Keratinocyte (primary cell): ENCODE measurements around the gene FZR1. TPM values are rescaled to one million over a fixed set of nuclear protein-coding genes. Genes with fewer than 3 reads are reported as not detected.

Source experiments
- DNase-seq: peaks from one replicate; pipeline ENCODE4 v3.0.0-alpha.2; 2011; ENCODE audit warnings: low read depth, missing footprints, low spot score
- FAIRE-seq: peaks from 2 replicates; lab custom pipeline; 2011; peaks lifted over from hg19 to GRCh38; lab: Jason Lieb, UNC
- H2AFZ ChIP-seq: 2 replicates; pipeline ENCODE4 v1.6.0; 2012; ENCODE audit warnings: low read length, control low read depth, inconsistent platforms; ENCODE audit not compliant: control insufficient read depth
- H3K27ac ChIP-seq: 2 replicates; pipeline ENCODE4 v1.5.1; 2011; ENCODE audit warnings: low read length; ENCODE audit not compliant: control insufficient read depth, insufficient read depth
- H3K27me3 ChIP-seq: 3 replicates; pipeline ENCODE4 v1.6.0; 2011; ENCODE audit warnings: low read length; ENCODE audit not compliant: control insufficient read depth, insufficient read depth; ENCODE audit errors: extremely low read depth
- H3K36me3 ChIP-seq, 2 experiments: 2 replicates in 1 of 2; 3 replicates in 1 of 2; pipeline ENCODE4 v1.5.1; 2011; ENCODE audit warnings: low read length in 2 of 2, mild to moderate bottlenecking in 1 of 2; ENCODE audit not compliant: control insufficient read depth in 2 of 2, insufficient read depth in 2 of 2; ENCODE audit errors: extremely low read depth in 1 of 2
- H3K4me1 ChIP-seq: 3 replicates; pipeline ENCODE4 v1.5.1; 2011; ENCODE audit warnings: low read length; ENCODE audit not compliant: control insufficient read depth, insufficient read depth; ENCODE audit errors: extremely low read depth
- H3K4me2 ChIP-seq: 3 replicates; pipeline ENCODE4 v1.6.0; 2011; ENCODE audit warnings: low read depth, low read length; ENCODE audit not compliant: control insufficient read depth, insufficient read depth; ENCODE audit errors: extremely low read depth
- H3K4me3 ChIP-seq, 3 experiments: fragments of 200-600 bp in 1 of 3; sonication (generic) in 1 of 3; 2 replicates in 2 of 3; 3 replicates in 1 of 3; pipeline ENCODE4 v1.5.1; 2011 to 2016; ENCODE audit warnings: low read length in 3 of 3, mild to moderate bottlenecking in 3 of 3, control low read depth in 2 of 3, inconsistent platforms in 1 of 3, low read depth in 1 of 3, mixed read lengths in 1 of 3, mixed run types in 1 of 3, moderate library complexity in 1 of 3; ENCODE audit not compliant: control insufficient read depth in 2 of 3, insufficient read depth in 2 of 3; ENCODE audit errors: extremely low read depth in 1 of 3
- H3K79me2 ChIP-seq: 2 replicates; pipeline ENCODE4 v1.6.0; 2012; ENCODE audit warnings: low read length; ENCODE audit not compliant: control insufficient read depth, insufficient read depth
- H3K9ac ChIP-seq: 3 replicates; pipeline ENCODE4 v1.6.0; 2011; ENCODE audit warnings: low read length; ENCODE audit not compliant: control insufficient read depth, insufficient read depth; ENCODE audit errors: extremely low read depth
- H3K9me1 ChIP-seq: 3 replicates; pipeline ENCODE4 v1.6.0; 2011; ENCODE audit warnings: low read length; ENCODE audit not compliant: control insufficient read depth, insufficient read depth; ENCODE audit errors: extremely low read depth
- H3K9me3 ChIP-seq: 2 replicates; pipeline ENCODE4 v1.5.1; 2012; ENCODE audit warnings: low read depth, low read length; ENCODE audit not compliant: control insufficient read depth
- H4K20me1 ChIP-seq: 3 replicates; pipeline ENCODE4 v1.6.0; 2011; ENCODE audit warnings: low read length; ENCODE audit not compliant: control insufficient read depth, insufficient read depth; ENCODE audit errors: extremely low read depth
- EZH2 ChIP-seq: IDR thresholded peaks from one replicate; pipeline ENCODE4 v1.6.1; 2012; ENCODE audit warnings: inconsistent platforms, mild to moderate bottlenecking, low read length, moderate library complexity
- dilution Hi-C: fragments of 300-500 bp; cut with MboI; formaldehyde crosslinking; loops from one replicate; pipeline ENCODE4 v1.7.0; 2020; ENCODE audit warnings: low sequenced_read_pairs; ENCODE audit not compliant: extremely low pct_ligation_motif_present
- polyA plus RNA-seq, 5 experiments: library from polyadenylated mRNA; depleted of rRNA in 3 of 5; stranded (reverse) in 3 of 5; stranded (forward) in 1 of 5; unstranded in 1 of 5; fragments of >200 nt; gene quantifications; 1 replicate in 1 of 5; 2 replicates in 3 of 5; 3 replicates in 1 of 5; pipeline versions ENCODE4 v1.2.1 to v1.2.3, GENCODE V29; 2011 to 2012; ENCODE audit warnings: missing spikeins in 2 of 5, low read depth in 1 of 5, low replicate concordance in 1 of 5
- TF ChIP-seq, protein P1 (sequence below), 3 experiments: IDR thresholded peaks in 1 of 3; conservative IDR thresholded peaks in 1 of 3; optimal IDR thresholded peaks in 1 of 3; 2 replicates in 2 of 3; 3 replicates in 1 of 3; pipeline versions ENCODE3 to v1.5.1; 2011; ENCODE audit warnings: low read length in 3 of 3, mild to moderate bottlenecking in 3 of 3, moderate library complexity in 2 of 3, control low read depth in 1 of 3, inconsistent platforms in 1 of 3; ENCODE audit not compliant: insufficient read depth in 2 of 3; ENCODE audit errors: extremely low read depth in 1 of 3

Gene FZR1
- polyA plus RNA-seq, 1 donor (not counting 4 experiments of a cell fraction or from before 2014, with no cell fraction given): 23.3 TPM

DNA sequence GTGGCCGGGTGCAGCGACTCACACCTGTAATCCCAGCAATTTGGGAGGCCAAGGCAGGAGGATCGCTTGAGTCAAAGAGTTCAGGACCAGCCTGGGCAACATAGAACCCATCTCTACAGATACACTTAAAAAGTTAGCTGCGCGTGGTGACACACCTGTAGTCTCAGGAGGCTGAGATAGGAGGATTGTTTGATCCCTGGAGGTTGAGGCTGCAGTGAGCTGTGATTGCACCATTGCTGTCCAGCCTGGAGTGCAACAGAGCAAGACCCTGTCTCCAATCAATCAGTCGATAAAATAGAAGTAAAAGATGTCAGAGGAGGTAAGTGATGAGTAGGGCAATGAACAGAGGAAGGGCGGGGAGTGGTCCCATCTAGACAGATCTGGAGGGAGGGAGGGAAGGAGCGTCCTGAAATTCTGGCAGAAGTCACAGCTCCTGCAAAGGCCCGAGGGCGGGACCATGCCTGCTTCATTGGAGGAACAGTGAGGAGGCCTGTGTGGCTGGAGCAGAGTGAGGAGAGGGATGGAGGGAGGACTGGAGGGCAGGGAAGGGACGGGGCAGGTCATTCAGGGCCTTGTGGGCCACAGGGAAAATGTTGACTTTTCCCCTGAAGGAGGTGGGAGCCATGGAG, 35.5 kb upstream of the FZR1 start:
- no peak overlapping the region for H3K4me2 ChIP-seq
- no peak for FAIRE-seq
- DNase-seq: no peak
- no peak overlapping the region for H3K4me3 ChIP-seq
- H3K36me3 ChIP-seq: no peaks in the 10 kb centered on the region
- no peak overlapping the region for H3K9ac ChIP-seq
- peaks cover 3% of the 10 kb centered on the region for H4K20me1 ChIP-seq
- H3K27ac ChIP-seq: no peak overlapping the region
- no peaks in the 10 kb centered on the region for H3K4me1 ChIP-seq
- dilution Hi-C loops: no loop called here
- H2AFZ ChIP-seq: no peak overlapping the region
- H3K27me3 ChIP-seq: peaks cover 10% of the 10 kb centered on the region
- H3K9me3 ChIP-seq: peaks cover 2% of the 10 kb centered on the region
- TF ChIP-seq EZH2: no peak
- TF ChIP-seq, protein P1, sequence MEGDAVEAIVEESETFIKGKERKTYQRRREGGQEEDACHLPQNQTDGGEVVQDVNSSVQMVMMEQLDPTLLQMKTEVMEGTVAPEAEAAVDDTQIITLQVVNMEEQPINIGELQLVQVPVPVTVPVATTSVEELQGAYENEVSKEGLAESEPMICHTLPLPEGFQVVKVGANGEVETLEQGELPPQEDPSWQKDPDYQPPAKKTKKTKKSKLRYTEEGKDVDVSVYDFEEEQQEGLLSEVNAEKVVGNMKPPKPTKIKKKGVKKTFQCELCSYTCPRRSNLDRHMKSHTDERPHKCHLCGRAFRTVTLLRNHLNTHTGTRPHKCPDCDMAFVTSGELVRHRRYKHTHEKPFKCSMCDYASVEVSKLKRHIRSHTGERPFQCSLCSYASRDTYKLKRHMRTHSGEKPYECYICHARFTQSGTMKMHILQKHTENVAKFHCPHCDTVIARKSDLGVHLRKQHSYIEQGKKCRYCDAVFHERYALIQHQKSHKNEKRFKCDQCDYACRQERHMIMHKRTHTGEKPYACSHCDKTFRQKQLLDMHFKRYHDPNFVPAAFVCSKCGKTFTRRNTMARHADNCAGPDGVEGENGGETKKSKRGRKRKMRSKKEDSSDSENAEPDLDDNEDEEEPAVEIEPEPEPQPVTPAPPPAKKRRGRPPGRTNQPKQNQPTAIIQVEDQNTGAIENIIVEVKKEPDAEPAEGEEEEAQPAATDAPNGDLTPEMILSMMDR (optimal IDR thresholded peaks at IDR 0.05 in 1 of 3, IDR thresholded peaks at IDR 0.05 in 1 of 3, conservative IDR thresholded peaks at IDR 0.05 in 1 of 3; ENCODE audit: extremely low read depth in 1 of 3, insufficient read depth in 2 of 3, low read length in 3 of 3): no peak
- H3K9me1 ChIP-seq: no peaks in the 10 kb centered on the region
- no peaks in the 10 kb centered on the region for H3K79me2 ChIP-seq

DNA sequence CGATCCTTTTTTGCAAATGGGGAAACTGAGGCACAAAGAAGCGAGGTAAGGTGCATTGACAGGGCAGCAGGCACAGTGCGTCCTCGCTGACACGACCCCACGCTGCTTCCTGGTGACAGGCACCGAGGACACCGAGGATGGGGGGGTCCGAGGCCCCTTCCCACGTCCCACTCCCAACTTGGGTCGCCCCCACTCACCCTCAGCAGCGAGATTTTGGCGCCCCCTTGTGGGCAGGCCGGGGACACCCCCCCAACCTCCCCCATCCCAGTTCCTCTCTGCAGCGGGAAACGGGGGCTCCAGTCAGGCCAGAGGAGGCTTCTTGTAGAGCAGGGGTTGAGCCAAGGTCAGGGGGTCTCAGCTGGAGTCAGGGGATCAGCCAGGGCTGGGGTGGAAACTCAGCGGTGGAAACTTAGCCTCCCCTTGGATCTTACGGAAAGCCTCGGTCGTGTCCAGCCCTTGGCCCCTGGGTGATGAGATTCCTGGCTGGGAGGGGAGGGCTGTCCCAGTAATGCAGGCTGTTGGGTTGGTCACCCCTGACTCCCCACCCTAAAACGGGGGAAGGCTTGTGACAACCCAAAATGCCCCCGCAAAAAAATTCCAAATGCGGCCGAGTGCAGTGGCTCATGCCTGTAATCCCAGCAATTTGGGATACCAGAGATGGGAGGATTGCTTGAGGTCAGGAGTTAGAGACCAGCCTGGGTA, 34.0 kb upstream of the FZR1 start:
- H3K36me3 ChIP-seq: no peaks in the 10 kb centered on the region
- H3K4me1 ChIP-seq: no peaks in the 10 kb centered on the region
- no peak overlapping the region for H3K9ac ChIP-seq
- H3K4me3 ChIP-seq: no peak overlapping the region
- H2AFZ ChIP-seq: no peak overlapping the region
- peaks cover 3% of the 10 kb centered on the region for H4K20me1 ChIP-seq
- H3K79me2 ChIP-seq: no peaks in the 10 kb centered on the region
- FAIRE-seq: no peak
- no peak overlapping the region for H3K4me2 ChIP-seq
- peaks cover 2% of the 10 kb centered on the region for H3K9me3 ChIP-seq
- no peak for TF ChIP-seq EZH2
- TF ChIP-seq, protein P1 (optimal IDR thresholded peaks at IDR 0.05 in 1 of 3, IDR thresholded peaks at IDR 0.05 in 1 of 3, conservative IDR thresholded peaks at IDR 0.05 in 1 of 3; ENCODE audit: extremely low read depth in 1 of 3, insufficient read depth in 2 of 3, low read length in 3 of 3): peak; percentile 71 to 93 (median 80)
- no peak overlapping the region for H3K27ac ChIP-seq
- DNase-seq: no peak
- peaks cover 14% of the 10 kb centered on the region for H3K27me3 ChIP-seq
- no peaks in the 10 kb centered on the region for H3K9me1 ChIP-seq
- dilution Hi-C loops: no loop called here
